Thoracic aorta (tissue), 2 donors: ENCODE results near the gene IZUMO1. TPM values are rescaled to one million over a fixed set of nuclear protein-coding genes. Genes with fewer than 3 reads are reported as not detected.

Experiments
- ATAC-seq: fragments of 150-250 bp; one replicate; pipeline ENCODE4 v1.8.0; 2017; ENCODE audit warnings: low read depth; ENCODE audit not compliant: insufficient number of reproducible peaks, low FRiP score
- DNase-seq: peaks from one replicate; pipeline ENCODE4 v3.0.0-alpha.2; 2020; ENCODE audit warnings: low spot score
- H3K27ac ChIP-seq, 2 donors: fragments of 200-600 bp; sonication (generic); 1 replicate in 1 of 2; 2 replicates in 1 of 2; pipeline ENCODE4 v1.5.1; 2016; ENCODE audit warnings: mild to moderate bottlenecking in 2 of 2, moderate library complexity in 2 of 2
- H3K27me3 ChIP-seq: fragments of 200-600 bp; sonication (generic); replicated peaks from 2 replicates; pipeline ENCODE4 v1.6.0; 2016; ENCODE audit warnings: mild to moderate bottlenecking; ENCODE audit not compliant: insufficient read depth
- H3K36me3 ChIP-seq: fragments of 200-600 bp; sonication (generic); one replicate; pipeline ENCODE4 v1.5.1; 2016
- H3K4me1 ChIP-seq, 2 donors: fragments of 200-600 bp; sonication (generic); 1 replicate in 1 of 2; 2 replicates in 1 of 2; pipeline versions ENCODE4 v1.5.1 to v1.6.0; 2016; ENCODE audit warnings: low read depth in 2 of 2, mild to moderate bottlenecking in 1 of 2; ENCODE audit not compliant: control insufficient read depth in 1 of 2
- H3K4me3 ChIP-seq: fragments of 200-600 bp; sonication (generic); 2 replicates; pipeline ENCODE4 v1.5.1; 2016; ENCODE audit warnings: mild to moderate bottlenecking
- H3K9me3 ChIP-seq: fragments of 200-600 bp; sonication (generic); 2 replicates; pipeline ENCODE4 v1.5.1; 2016
- CTCF ChIP-seq: fragments of 200-600 bp; sonication (generic); IDR thresholded peaks from one replicate; pipeline ENCODE4 v1.5.1; 2019; ENCODE audit warnings: antibody characterized with exemption
- total RNA-seq, 2 donors: library from RNA; depleted of rRNA; stranded (reverse); fragments of >200 nt; gene quantifications; one replicate each; pipeline versions ENCODE4 v1.1.0 to v1.2.3, GENCODE V29; 2016

Gene IZUMO1
- total RNA-seq, 2 donors from 2014 or later, result not detected

GRCh38 chr19:48742096-48742495, 4.6 kb downstream of the IZUMO1 start:
- H3K9me3 ChIP-seq, result no peaks in the 10 kb centered on the region
- H3K27ac ChIP-seq, result no peak overlapping the region
- peaks cover 5 to 24% of the 10 kb centered on the region in 2 donors for H3K4me1 ChIP-seq
- ATAC-seq, result no peak
- no peak overlapping the region for H3K4me3 ChIP-seq
- H3K36me3 ChIP-seq, result no peaks in the 10 kb centered on the region
- DNase-seq, result no peak
- peaks cover 4% of the 10 kb centered on the region for H3K27me3 ChIP-seq
- TF ChIP-seq CTCF, result no peak

- no peak for ATAC-seq
- Histone ChIP-seq H3K4me1 (peaks cover 5 to 17% of the 10 kb centered on the region in 2 donors), H3K36me3 (no peaks in the 10 kb centered on the region), H3K9me3 (no peaks in the 10 kb centered on the region), H3K4me3 (no peak overlapping the region), H3K27ac (no peak overlapping the region), H3K27me3 (peaks cover 4% of the 10 kb centered on the region)
- no peak for TF ChIP-seq CTCF
- DNase-seq, result no peak
Measured at GRCh38 chr19:48741129-48741999, 5.3 kb downstream of the IZUMO1 start.

GRCh38 chr19:48740164-48740972, 6.3 kb downstream of the IZUMO1 start, which contains the start of gene RASIP1:
Gene RASIP1 (minus strand): TSS chr19:48740610. CDS start chr19:48740282, 328 bp downstream.
- H3K4me3 ChIP-seq, result peak within 1 kb of the TSS; percentile 79
- no peak within 1 kb of the TSS for H3K27ac ChIP-seq
- no peak for TF ChIP-seq CTCF
- no peaks in the 10 kb centered on the region for H3K36me3 ChIP-seq
- ATAC-seq, result no peak
- H3K9me3 ChIP-seq, result no peaks in the 10 kb centered on the region
- DNase-seq, result no peak
- peaks cover 5 to 17% of the 10 kb centered on the region in 2 donors for H3K4me1 ChIP-seq
- H3K27me3 ChIP-seq, result peaks cover under 1% of the 10 kb centered on the region

GRCh38 chr19:48739404-48740163, 7.1 kb downstream of the IZUMO1 start:
- Histone ChIP-seq H3K27ac (no peak overlapping the region), H3K27me3 (no peaks in the 10 kb centered on the region), H3K36me3 (no peaks in the 10 kb centered on the region), H3K4me3 (peak overlapping the region; percentile 79), H3K4me1 (peaks cover 5 to 17% of the 10 kb centered on the region in 2 donors), H3K9me3 (no peaks in the 10 kb centered on the region)
- no peak for TF ChIP-seq CTCF
- ATAC-seq (no peak), DNase-seq (no peak)
